ENCODE results near the gene GRIP2. TPM values are rescaled to one million over a fixed set of nuclear protein-coding genes. Genes with fewer than 3 reads are reported as not detected.
A peak's percentile ranks its signal among the peaks of the same experiment; 100 is the strongest.

GRIP2 gene
- total and polyA plus RNA-seq, 9 of the 15 experiments (the other 6 are each of a cell fraction or from before 2014, with no cell fraction given) = 0.01 TPM; not detected in 7

DNA sequence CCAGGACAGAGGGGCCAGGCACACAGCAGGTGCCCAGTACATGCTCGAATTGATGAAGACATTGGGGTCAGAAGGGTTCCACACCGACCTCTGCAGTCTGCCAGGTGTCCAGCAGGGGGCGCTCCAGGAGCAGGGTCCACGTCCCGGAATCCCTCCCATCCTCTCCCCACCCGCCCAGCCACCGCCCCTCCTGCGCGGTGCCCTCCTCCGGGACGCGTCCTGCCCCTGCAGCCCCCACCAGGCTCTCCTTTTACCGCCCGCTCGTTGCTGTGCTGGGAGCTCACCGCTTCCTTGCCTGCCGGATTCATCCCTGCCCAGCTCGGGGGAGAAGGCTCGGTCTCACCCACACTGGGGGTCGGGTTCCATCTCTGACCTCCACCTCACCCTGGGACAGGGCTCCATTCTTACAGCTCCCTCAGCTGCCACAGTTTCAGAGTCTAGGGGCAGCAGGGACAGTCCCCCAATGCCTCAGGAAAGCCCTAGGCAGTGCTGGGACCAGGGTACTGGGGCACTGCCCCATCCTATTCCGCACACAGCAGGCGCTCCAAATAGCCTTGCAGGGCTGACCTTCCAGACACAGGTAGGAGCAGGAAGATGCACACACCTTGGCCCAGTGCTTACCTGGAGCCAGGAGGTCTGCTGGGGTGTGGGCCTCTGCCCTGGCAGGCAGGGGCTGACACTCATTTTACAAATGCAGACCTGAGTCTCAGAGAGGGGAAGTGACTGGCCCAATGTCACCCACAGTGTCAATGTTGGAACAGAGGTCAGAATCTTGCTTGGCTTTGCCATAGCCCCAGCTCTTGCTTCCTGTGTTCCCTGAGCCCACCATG is 31.0 kb downstream of the GRIP2 start:
- Histone ChIP-seq H3K27ac (ENCODE audit: extremely low read depth, low read depth, low read length) (no peak overlapping the region), H2AFZ (ENCODE audit: low read depth, low read length) (no peak overlapping the region), H3K9ac (ENCODE audit: insufficient read depth in 1 of 2, low read depth in 2 of 2, low read length in 2 of 2) (no peak overlapping the region), H4K20me1 (replicated peaks; ENCODE audit: control insufficient read depth, insufficient read depth, low read length) (peaks cover 6% of the 10 kb centered on the region; the same call in 1 of the 2 replicates), H3K4me2 (ENCODE audit: insufficient read depth, low read length) (no peak overlapping the region), H3K4me1 (replicated peaks in 1 of 2; ENCODE audit: control insufficient read depth in 2 of 2, insufficient read depth in 2 of 2, low read length in 2 of 2) (peaks cover 0 to 36% of the 10 kb centered on the region in 2 experiments; a peak in 2 of 5 replicates), H3K4me3 (no peak overlapping the region), H3K79me2 (ENCODE audit: control insufficient read depth, insufficient read depth, low read length) (no peaks in the 10 kb centered on the region), H3K36me3 (ENCODE audit: control insufficient read depth, insufficient read depth, low read length) (no peaks in the 10 kb centered on the region), H3K27me3 (ENCODE audit: control insufficient read depth in 2 of 2, insufficient read depth in 2 of 2, low read length in 2 of 2) (peaks cover 8 to 56% of the 10 kb centered on the region in 2 experiments; a peak in 4 of 5 replicates), H3K9me3 (replicated peaks; ENCODE audit: control insufficient read depth, insufficient read depth, low read depth, low read length) (no peaks in the 10 kb centered on the region), H3K9me1 (ENCODE audit: control insufficient read depth, insufficient read depth, low read length) (no peaks in the 10 kb centered on the region)
- WGBS (ENCODE audit: insufficient coverage, low coverage, missing lambda C conversion rate) = 15% methylated on average over 22 of the region's 22 CpGs
- DNase-seq (ENCODE audit: extremely low read depth in 1 of 4, low spot score in 3 of 4) (peak; percentile 84 to 96 (median 94)), FAIRE-seq (peak; percentile 95), ATAC-seq (peak; percentile 89)
- ChIA-PET POLR2A (no interaction called here), CTCF (ENCODE audit: low intra/inter-chr PET ratio) (interaction anchor here (0.7 to 2.8 kb wide), 4 partner anchors 9 to 411 kb away, joined by 3 to 28 read pairs (median 8); no protein-coding TSS in a partner anchor)
- intact Hi-C loops (cut with micrococcal nuclease) (loop anchor here (1.0 to 5.0 kb wide), 4 partner anchors 39 to 412 kb away; no protein-coding TSS in a partner anchor), in situ Hi-C loops (cut with MboI) (loop anchor here (25.0 kb wide), 1 partner anchor 403 kb away; no protein-coding TSS in a partner anchor)
- BruUV-seq (replicated peaks) = no TSS peak
- TF ChIP-seq PHB2 (IDR thresholded peaks at IDR 0.05; ENCODE audit: low read depth) (no peak), POLR2H (tag; IDR thresholded peaks at IDR 0.05; ENCODE audit: low read depth) (no peak), CTCF (IDR thresholded peaks at IDR 0.05 in 2 of 3, conservative IDR thresholded peaks at IDR 0.05 in 1 of 3; ENCODE audit: insufficient read depth in 2 of 3, low read depth in 1 of 3, low read length in 3 of 3) (peak; percentile 87 to 90 (median 89)), ARID3B (CRISPR knock-in tag; IDR thresholded peaks at IDR 0.05; ENCODE audit: borderline replicate concordance) (no peak), SIN3A (IDR thresholded peaks at IDR 0.05; ENCODE audit: borderline replicate concordance in 2 of 2, control insufficient read depth in 1 of 2, low read depth in 2 of 2, low read length in 2 of 2) (no peak), VEZF1 (CRISPR knock-in tag; IDR thresholded peaks at IDR 0.05) (peak; percentile 47), MAZ (CRISPR knock-in tag; conservative IDR thresholded peaks at IDR 0.05 in 1 of 2, IDR thresholded peaks at IDR 0.05 in 1 of 2) (peak in 1 of 2 experiments; percentile 69; a peak in 2 of 4 replicates), MYNN (IDR thresholded peaks at IDR 0.05) (0 out of 2 replicates have a peak, but pooled peaks have one; percentile 27), MYNN (CRISPR knock-in tag; IDR thresholded peaks at IDR 0.05) (no peak), ASH1L (IDR thresholded peaks at IDR 0.05; ENCODE audit: borderline replicate concordance, low read depth, partially characterized antibody) (no peak), ZNF584 (CRISPR knock-in tag; IDR thresholded peaks at IDR 0.05; ENCODE audit: low read depth) (no peak), TEAD4 (IDR thresholded peaks at IDR 0.05; ENCODE audit: low read length) (peak; percentile 13; the same call in 1 of the 2 replicates), TEAD4 (CRISPR knock-in tag; IDR thresholded peaks at IDR 0.05; ENCODE audit: borderline replicate concordance) (no peak)

Measured in K562 (cell line).